ENCODE measurements around the gene NDUFB4.

The NDUFB4 gene

DNA sequence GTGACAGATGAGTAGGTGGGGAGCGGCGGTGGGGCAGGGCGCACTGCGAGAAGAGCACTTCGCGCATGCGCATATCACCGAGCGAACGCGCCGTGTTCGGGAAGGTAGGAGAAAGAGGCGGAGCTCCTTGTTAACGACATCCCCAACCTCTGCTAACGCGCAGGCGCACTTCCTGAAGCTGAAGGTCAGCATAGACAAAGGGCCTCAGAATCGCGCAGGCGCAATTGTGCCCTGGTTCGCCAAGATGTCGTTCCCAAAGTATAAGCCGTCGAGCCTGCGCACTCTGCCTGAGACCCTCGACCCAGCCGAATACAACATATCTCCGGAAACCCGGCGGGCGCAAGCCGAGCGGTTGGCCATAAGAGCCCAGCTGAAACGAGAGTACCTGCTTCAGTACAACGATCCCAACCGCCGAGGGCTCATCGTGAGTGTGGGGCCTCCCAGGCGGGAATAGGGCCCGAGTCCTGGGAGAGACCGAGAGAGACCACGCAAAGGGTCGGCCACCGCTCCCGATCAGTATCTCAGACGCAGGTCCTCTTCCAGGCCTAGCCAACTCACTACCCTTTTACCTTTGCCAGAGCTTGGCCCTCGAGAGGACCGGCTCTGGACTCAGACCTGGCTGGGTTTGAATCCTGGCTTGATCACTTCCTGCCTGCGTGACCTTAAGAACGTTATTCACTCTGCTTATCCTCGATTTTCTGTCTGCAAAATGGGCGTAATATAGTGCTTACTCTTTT, at the start of gene NDUFB4:
Gene NDUFB4 (plus strand): TSS at position 221 of the 737 bp plus-strand sequence. CDS start 24 bp downstream, at position 245.
- peak; percentile 98 for DNase-seq (ENCODE audit: low read depth in 2 of 2)

DNA sequence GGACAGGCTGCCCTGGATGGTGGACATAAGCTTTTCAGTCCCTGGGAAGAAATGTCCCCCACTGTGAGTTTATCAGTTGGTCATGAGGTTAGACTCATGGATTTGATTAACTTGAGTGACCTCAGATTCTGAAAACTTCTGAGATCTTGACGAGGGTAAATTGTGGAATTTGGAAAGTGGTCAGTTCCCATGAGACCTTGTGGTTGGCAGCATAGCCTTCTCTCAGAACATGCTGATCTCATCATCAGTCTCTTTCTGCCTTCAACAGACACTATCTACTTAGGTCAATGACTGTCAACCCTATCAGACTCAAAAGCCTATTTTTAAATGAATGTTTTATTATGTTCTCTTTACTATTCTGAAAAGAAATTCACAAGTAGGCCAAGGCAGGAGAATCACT, 45.6 kb upstream of the NDUFB4 start:
- DNase-seq (ENCODE audit: low read depth in 2 of 2) = no peak

DNA sequence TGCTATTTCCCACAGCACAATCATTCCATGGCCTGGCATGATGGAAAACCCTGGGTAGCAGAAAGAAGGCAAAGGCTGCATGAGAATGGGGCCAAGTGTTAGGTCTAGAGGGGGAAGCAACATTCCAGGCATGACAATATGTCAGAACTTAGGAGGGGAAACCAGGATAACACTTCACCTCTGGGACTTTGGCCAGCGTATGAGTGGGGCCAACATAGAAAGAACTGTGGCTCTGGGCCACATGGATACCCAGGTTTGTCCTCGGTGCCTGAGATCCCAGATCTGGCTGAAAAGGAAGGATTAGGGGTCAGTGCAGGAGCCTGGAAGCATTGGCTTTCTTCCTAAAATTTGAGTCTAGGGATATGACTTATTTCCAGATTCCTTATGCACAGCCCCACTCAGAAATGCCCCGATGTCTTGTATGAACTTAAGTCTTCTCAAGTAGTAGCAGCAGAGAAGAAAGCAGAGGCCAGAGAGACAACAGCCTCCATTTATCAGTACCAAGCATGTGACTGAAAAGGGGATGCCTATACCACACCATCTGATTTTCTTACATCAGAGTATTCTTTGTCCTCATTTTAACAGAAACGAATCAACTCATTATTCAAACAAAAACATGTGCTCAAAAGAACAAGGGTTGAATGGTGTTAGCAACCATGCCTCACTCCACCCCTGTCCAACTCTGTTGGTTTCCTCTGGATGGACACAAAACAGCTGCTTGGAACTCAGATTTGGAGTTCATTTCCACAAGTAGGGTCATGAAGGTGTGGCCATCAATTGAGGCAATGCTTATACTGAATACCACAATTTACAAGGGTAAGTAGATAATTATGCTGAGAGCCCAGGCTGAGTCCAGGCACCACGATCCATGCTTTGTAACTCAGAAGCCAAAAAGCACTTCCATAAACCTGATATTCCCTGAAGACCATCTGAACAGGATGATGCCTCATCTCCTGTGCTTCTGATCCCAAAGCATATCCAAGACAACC, 43.7 kb upstream of the NDUFB4 start:
- DNase-seq (ENCODE audit: low read depth in 2 of 2) = no peak

DNA sequence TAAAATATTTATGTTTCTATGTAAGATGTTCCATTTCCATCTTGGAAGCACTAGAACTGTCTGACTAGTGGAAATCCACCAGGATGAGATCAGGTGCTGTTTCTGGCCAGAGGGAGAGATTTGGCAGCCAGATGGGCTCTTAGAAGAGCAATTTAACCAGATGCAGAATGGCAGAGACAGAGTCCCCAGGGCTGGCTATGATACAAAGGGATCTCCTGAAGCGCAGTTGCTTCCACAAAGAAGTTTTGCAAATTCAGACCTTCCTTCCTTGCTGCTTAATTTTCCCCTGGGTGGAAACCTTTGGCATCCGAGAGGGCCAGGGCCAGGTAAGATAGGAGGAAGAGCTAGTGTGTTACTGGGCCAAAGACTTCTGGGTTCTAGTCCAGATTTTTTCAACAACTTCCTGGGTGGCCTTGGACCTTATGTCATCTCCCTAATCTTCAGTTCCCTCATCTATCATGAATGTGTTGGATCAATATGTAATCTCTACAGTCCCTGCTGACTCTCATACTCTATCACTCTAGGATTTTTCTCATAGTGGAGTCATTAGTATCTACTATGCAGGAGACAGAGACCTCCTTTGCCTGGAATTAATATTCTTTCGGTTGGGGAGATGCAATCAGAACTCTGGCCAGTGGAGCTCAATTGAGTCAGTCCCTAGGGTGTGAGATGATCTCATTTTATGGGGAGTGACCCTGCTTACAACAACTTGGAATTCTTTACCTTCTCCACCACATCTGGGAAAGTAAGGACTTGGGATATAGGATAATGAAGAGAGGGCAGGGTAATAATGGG, 41.1 kb upstream of the NDUFB4 start:
- DNase-seq (ENCODE audit: low read depth in 2 of 2) = no peak

DNA sequence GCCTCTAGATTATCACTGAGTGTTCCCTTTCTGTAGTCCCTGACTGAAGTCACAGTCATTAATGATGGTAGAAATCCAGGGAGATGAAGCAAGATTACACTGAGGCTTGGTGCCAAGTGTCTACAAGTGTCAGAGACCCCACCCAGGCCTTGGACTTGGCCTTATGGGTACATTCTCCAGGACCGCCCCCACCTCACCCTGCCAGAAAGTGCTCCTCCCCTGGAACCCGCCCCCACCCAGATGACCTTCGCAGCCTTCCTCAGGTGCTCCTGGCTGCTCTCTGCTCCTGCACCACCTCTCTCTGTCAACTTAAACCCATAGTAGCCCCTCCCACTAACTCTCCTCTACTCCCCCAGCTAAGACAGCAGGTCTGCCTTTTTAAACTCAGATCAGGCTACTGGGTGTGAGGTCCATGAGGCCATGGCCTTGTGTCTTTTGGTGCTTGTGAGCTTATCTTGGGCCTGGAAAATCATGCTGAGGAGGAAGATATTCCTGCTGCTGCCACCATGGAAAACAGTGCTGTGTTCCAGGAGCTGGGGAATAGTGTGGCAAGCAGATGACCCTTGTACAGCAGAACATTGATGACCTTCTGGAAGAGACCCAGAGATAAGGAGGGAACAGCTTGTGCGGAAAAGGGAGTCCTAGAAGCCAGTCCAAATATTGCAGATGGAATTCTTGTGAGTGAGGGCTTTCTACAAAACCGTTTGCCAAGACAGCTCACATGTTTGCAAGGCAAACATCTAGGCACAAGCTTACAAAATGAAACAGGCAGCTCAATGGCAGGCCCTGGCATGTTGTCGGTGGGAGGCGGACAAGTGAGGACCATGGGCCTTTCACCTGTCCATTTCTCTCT, 40.3 kb upstream of the NDUFB4 start:
- DNase-seq (ENCODE audit: low read depth in 2 of 2) = no peak

DNA sequence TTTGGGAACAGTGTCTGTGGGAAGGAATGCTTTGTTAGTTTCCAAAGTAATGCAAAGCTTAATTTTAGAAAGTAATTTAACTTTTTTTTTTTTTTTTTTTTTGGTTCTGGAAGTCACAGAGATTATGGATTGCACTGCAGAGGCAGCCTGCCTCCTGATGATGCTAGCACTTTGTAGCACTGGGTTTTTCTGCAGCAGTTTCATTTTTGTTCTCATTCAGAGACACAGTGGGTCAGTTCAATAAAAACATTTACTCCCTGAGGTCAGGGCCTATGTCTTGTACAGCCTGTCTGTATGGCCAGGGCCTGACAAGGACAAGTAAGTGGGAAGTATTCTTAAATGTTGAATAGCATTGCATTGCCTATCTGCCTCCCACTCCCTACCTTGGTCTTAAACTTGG, 39.0 kb upstream of the NDUFB4 start:
- DNase-seq (ENCODE audit: low read depth in 2 of 2) = no peak

DNA sequence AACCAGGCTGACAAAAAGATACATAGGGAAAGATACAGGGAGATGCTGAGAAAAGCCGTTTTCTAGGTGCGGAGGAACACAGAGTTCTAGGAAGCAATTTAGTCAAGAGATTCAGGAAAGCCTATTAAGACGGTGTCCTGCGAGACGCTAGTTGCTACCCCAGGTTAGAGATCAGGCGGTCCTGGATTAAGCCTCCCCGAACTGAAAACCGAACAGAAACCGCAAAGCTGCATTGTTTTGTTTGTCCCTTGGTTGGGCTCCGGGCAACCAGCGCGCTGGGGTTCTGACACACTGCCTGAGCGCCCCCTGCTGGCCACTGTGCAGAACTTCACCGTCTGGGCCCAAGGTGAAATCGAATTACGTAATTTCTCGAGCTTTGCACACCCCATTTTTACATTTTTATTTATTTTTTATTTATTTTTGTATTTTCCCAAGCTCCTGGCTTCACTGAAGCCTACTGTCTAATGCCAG, 37.3 kb upstream of the NDUFB4 start:
- peak; percentile 70 to 75 for DNase-seq (ENCODE audit: low read depth in 2 of 2)

DNA sequence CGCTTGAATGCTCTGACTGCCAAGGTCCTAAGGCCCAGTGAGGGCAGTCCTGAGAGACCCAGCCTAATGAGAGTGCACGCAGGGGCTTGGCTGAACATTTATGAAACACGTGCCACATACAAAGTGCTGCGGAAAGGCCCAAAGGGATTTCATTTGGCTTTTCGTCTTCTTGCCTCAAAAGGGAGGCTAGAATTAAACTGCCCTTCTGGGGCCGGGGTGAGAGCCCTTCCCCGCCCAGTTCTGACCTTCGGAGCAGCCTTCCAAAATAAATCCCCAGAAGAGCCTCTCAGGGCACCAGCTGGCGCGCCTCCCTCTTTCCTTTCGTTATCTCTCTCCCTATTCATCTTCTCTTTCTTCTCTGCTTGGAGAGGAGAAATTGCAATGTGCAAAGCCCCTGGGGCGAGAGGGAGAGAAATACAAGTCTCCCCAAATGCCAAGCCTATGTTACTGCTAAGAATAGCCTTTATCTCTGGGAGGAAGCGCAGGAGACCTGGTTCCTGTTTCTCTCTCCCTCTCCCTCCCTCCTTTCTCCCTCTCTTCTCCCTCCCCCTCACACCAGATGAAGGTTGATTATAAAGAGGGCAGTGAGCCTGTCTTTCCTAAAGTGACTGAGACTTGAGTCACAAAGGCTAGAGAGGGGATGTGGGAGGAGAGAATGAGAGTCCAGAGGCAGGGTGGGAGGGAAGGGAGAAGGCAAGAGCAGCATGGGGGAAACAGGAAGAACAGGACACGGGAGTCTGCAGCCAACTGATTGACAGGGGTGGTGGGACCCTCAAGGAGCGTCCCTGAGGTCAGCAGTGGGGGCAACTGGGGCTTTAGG, 36.7 kb upstream of the NDUFB4 start:
- DNase-seq (ENCODE audit: low read depth in 2 of 2) = peak; percentile 52 to 66

DNA sequence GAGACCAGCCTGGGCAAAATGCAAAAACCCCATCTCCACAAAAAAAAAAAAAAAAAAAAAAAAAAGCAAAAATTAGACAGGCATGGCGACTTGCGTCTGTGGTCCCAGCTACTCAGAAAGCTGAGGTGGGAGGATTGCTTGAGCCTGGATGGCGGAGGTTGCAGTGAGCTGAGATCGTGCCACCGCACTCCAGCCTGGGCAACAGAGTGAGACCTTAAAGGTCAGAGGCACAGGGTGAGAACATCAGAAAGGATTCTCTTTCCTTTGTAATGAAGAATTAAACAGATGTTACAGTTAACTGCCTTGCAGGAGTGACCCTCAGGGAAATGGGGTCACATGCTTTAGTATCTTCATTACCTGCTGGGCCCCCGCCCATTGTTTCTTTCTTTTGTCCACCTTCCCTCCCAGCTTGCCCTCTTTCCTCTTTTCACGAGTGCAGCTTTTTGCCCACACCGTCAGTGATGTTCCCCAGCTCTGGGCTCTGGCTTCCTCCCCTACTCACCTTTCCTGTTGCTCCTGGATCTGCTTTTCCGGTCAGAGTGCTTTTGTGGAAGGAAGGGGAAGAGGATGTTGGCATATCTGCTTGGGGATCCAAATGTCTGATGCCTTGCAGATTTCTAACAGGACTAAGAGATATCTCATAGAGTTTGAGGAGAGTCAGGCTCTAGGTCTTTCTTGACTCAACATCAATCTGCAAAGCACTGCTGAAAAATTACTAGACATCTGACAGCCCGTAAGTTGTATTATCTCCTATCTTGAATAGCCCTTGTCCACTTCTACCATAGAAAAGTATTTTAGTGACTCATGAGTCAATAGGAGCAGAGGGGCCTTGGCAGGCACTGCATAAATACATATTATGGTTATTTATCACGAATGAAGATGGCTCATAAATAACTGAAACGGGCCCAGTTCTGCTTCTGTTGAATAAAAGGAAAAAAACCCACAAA, 35.6 kb upstream of the NDUFB4 start:
- no peak for DNase-seq (ENCODE audit: low read depth in 2 of 2)

DNA sequence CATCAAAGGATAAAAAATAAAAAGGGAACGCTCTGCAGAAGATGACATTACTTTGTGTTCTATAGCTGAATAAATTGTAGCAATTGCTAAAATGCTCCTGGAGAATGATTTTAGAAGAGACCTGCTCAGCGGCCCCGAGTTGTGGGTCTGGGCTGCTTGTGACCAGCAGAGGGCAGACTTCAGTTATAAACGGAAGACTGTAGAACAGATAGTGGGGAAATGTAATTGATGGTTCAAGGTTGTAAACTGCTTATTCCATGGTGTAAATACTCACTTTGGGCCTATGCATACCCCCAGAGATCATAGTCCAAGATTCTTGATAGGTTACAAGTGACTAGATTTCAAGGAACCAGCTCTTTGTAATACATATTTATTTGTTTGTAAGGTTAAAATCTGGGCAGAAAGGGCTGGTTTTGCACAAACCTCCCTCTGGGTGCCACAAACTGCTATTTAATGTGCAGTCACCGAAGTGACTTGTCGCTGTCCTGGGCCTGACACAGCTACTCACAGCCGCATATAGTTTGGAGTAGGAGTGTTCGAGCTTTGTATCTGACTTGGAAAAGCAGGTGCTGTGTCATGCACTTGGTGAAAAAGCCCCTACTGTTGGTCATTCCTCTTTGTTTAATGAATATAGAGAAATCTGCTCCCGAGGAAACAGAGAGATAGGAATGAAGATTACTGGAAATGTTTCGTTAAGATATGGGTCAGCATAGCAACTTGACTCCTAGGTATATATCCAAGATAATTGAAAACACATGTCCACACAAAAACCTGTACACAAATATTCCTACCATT, 34.7 kb upstream of the NDUFB4 start:
- peak; percentile 36 to 43 for DNase-seq (ENCODE audit: low read depth in 2 of 2)

DNA sequence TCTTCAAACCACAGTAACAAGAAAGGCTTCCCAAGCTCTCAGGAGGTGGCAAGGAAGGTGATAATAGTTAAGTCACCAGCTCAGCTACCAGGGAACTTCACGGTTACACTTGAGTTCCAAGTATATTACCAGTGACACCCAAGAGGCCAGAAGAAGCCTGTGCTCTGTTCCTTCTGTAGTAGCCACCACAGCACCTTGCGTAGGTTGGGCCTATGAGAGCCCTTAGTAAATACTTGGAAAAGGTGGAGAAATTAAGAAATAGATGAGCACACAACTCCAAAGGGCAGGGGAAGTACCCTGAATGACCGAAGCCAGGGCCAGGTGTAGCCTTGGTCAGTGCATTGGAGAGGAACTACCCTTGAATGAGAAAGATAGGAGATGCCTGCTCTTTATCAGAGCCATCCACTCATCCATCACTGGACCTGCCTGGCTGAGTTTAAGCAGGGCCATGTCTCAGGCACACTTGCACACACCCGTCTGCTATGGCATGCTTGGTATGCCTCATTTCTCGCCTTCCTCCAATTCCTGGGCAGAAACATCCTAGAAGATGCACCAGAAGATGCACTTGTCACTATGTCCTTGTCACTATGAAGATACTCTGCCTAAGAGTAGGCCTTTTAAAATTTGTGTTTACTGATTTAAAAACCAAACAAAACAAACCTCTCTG, 32.6 kb upstream of the NDUFB4 start:
- DNase-seq (ENCODE audit: low read depth in 2 of 2) = no peak

DNA sequence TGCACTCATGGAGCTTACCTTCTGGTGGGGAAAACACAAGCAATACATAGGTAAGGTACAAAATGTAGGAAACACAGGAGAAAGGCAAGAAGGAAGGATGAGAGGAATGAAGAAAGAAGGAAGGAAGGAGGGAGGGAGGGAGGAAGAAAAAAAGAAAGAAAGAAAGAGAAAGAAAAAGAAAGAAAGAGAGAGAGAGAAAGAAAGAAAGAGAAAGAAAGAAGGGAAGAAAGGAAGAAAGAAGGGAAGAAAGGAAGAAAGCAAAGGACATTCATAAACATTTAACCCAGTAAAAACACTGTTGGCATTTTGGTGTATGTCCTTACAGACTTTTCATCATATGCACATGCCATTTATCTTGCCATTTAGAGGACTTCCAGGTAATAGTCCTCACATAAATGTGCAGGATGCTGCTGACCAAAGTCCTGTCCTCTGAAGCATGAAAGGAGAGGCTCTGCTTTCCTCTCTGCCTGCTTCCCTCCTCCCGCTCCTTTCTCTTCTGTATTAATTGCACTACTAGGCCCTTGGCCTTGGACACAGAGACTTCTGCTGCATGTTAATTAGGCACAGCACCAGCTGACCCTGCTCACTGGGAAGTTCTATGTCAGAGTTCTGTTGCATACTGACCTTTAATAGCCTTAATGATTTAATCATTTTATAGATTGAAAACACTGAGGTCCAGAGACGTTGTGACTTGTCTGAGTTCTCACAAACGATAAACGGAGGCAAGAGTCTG, 29.7 kb upstream of the NDUFB4 start:
- DNase-seq (ENCODE audit: low read depth in 2 of 2) = no peak

DNA sequence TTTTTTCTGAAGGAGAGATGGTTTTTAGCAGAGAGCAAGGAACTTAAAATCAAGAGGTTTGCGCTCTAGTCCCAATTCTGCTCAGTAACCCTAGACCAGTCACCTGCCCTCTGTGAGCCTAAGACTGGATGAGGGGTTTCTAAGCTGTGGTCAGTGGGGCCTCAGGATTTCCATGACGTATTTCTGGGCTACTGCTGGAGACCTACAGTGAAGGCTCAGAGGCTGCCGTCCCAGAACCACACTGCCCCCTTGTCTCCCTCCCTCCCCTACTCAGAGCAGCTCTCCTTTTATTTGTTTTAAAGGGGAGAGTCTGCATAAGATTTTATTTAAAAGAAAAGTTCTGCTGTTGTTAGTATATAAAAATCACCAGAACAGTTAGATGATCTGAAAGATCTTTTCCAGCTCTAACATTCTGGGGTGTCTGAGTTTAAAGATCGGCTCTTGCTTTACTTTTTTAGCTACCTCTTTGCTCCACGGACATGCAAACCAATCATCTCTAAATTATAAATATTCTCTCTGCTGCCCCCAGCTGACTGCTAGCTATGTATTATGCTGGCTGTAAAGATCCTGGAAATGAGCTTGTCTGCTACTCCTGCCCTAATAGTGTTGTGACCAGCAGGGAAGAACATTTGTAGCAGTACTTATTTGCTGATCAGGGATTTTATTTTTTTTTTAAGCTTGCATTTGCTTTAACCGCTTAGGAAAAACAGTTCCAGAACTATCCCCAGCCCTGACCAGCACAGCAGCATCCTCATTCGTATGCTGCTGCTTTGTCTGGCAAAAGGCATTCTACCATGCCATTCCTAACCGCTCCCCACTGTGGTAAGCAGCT, 28.6 kb upstream of the NDUFB4 start:
- no peak for DNase-seq (ENCODE audit: low read depth in 2 of 2)

DNA sequence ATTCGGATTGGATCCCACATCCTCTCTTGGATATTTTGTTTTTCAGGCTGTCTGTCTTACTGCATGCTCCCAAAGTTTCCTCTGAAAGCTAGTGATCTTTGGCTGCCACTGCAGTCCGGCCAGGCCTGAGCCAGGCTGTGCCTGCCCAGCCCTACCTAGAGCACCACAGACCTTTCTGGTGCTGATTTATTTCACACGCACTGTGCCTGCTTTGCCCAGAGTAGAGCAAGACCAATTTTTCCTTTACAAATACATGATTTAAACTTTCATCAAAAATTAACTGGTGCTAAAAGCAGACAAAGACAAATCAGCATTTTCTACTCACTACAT, 28.0 kb upstream of the NDUFB4 start:
- no peak for DNase-seq (ENCODE audit: low read depth in 2 of 2)

DNA sequence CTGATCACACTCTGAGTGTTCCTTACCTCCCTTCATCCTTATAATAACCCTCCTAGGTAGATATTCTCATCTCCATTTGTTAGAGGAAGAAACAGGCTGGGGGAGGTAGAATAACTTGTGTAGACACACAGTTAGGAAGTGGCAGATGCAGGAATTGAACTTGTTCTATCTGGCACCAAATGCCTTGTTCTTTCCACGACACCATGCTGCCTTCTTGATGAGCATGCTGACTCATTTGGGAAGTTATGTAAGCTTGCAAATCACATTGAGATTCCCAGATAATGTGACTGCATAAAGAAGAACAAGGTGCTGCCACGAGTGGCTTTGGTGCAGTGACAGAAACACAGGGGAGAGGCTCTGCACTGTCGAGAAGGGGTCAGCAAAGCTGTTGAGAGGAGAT, 27.5 kb upstream of the NDUFB4 start:
- DNase-seq (ENCODE audit: low read depth in 2 of 2) = no peak
